GM19043 (cell line): ENCODE data around the gene FANCI.

Source experiments
- ATAC-seq: cut with Tn5 transposase; IDR thresholded peaks from one replicate; pipeline ENCODE4 v1.9.1; 2021; ENCODE audit warnings: low read depth; ENCODE audit not compliant: unreplicated experiment

Gene FANCI

GRCh38 chr15:89329329-89330084 is 85.7 kb downstream of the FANCI start:
- ATAC-seq = no peak

DNA sequence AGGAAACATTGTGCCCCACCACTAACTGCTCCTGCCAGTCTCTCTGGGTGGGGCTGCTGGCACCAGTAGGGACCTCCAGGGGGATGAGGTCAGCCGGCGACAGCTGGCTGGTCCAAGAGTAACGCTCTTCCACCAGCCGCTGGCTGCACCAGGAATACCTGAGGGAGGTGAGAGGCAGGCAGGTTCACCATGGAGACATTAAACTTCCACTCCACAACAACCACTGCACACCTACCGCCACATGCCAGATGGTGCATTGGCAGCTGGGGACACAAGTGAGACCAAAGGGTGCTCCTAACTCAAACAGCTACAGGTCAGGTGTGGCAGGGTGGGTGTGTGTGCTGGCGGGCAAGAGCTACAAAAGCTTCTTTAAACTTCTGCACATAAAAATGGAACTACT is 86.3 kb downstream of the FANCI start:
- no peak for ATAC-seq

DNA sequence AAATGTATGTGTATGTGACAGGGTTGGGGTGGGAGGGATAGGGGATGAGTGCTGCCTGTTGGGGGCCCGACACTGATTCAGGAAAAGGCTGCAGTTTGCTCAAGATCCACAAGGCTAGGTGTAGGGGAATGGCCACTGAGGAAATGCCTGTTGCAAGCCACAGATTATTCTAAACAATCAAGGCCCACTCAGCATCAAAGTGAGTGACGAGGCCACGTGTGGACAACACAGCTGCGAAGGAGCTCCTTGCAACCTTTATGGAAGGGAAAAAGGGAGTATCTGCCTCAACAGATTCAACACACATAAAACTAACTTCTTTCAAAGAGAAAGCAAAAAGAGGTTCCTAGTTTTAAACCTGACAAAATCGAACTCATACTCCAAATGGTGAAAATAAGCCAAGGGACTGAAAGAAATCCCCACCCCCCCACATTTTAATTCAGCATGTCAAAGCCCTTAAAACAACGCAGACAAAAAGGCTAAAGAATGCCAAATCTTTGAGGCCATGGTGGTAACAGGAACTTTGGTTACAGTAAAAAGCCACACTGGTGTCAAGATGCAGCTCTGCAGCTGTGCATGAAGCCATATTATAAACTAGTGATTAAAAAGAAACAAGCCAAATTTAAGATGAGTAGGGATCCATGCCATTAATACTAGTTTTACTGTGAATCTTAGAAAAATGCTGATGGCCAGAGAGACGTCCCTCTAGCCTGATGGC is 87.3 kb downstream of the FANCI start:
- no peak for ATAC-seq

- no peak for ATAC-seq
Observed at GRCh38 chr15:89332446-89332845, 88.7 kb downstream of the FANCI start.

DNA sequence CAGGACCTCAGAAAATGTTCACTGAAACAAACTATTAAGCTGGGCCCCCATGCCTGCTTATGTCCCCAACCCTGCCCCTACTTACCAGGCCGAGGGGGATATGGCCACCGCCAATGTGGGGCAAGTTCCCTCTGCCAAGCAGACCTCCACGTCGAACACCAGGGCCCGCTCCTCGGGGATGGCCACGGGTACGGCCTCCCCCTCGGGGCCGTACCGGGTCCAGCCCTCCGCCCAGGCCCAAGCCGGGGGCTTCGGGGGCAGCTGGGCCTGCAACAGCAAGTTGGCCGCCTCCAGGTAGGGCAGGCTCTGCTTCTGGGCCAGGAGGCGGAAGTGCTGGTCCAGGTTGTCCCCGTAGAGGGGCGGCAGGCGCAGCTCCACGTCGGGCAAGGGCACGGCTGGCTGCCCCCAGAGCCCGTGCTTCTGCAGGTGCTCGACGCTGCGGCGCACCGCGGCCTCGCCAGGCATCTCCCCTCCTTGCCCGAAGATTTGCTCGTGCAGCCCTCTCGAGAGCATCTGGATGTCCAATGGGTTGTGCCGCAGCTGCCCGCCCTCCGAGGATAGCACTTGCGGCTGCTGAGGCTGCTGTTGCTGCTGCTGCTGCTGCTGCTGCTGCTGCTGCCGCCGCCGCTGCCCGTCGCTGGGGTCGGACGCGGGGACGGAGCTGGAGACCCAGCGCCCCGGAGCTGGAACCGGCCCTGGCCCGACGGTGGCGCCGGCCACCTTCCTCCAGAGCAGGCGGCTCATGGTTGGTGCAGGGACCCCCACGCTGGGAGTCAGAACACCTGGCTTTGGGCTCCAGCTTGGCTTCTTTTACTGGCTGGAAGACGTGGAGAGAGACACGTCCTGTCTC is 89.5 kb downstream of the FANCI start:
- ATAC-seq = no peak

- no peak for ATAC-seq
Observed at GRCh38 chr15:89333959-89334509, 90.3 kb downstream of the FANCI start.

- peak; percentile 81 for ATAC-seq
Observed at GRCh38 chr15:89334510-89335297, 90.9 kb downstream of the FANCI start, which contains the start of gene POLG. POLG (minus strand) TSS chr15:89334824; CDS start chr15:89333754, 1,070 bp downstream.

- ATAC-seq = peak; percentile 21
Observed at GRCh38 chr15:89335298-89336041, 91.7 kb downstream of the FANCI start.

DNA sequence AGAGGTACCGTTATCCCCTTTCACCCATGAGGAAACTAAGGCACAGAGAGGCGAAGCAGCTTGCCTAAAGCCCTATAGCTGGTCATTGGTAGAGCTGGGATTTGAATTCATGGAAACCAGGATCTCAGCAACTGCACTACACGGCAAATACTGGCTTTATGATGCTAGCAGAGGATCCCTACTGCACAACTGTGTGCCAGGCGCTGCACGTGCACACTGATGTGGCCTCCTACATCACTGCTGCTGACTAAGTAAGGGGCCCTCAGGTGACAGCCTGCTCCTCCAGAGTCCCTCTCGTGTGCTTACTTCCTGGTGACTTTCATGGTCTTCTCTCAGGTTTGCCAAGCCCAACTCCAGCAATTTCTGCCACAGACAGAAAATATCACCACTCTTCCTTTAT is 94.3 kb downstream of the FANCI start:
- no peak for ATAC-seq

DNA sequence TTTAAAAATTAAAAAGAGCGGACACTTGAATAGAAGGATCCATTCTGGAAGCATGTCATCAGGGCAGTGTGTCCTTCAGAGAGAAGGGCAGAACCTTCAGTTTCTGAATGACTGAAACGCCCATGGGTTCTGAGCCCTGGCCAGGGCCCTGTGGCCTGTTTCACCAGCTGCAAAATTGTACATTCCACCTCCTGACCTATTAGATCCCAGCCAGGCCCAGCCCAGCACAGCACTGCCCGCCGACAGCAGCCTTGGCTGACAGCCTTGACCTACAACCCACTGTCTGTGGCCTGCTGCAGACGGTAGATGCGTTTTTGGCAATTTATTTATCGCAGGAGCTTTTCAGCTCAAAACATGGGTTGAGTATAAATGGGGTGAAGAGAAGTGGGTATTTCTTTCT is 96.8 kb downstream of the FANCI start:
- ATAC-seq = no peak

DNA sequence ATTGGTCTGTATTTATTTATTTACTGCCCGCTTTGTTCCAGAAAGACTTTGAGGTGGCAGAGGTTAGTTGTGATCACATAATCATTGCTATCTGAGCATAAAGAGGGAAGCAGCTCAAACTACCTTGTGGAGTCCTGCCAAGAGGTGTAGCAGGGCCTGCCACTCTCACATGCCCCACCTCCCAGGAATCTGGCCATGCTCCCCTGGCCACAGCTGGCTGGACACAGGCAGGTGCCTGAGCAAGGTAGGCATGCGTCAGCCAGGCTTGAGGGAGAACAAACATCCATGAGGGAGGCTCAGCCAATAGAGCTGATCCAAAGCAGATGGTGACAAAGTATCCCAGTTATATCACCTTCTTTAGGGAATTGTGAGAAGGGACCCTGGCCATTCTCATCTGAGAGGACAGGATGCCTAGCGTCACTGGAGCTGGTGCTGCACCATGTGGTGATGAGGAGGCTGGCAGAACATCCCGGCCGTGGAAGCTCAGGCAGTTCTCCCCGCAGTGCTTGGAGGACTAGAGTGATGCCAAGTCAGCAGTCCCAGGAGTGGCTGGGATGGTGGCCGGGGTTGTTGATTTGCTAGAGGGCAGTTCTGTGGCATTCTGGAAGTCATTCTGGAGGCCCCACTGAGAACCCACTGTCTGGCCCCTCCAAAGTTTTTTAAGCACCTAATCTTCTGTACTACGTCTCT is 97.7 kb downstream of the FANCI start:
- ATAC-seq = no peak

DNA sequence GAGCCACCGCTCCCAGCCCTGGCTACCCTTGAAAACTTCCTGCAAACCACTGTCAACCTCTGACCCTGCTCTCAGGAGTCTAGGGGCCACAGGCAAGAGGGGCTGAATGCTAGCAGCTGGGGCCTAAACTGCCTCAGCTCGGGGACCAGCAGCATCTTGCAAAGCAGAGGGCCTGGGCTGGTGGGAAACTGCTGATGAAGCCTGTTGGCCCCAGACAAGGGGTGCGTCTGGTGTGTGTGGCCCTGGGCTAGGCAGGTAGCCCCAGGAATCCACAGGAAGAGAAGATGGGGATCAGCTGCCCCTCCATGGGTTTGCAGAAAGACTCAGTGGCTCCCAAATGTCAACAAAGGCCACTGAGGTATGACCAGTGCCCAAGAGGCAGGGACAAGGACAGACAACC is 99.1 kb downstream of the FANCI start:
- no peak for ATAC-seq

DNA sequence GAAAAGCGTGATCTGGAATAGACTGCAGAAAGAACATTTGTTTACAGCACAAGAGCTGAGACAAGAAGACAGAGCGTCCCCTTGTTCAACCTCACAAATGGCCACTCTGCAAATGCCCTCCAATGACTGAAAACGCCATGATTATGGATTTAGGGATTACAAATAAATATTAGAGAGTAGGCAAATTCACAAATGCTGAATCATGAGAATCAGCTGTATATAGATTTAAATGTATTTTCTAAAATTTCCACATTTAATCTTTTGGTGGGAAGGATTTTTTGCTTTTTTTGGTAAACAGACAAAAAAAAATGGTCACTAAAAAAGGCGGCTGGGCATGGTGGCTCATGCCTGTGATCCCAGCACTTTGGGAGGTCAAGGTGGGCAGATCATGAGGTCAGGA is 101.5 kb downstream of the FANCI start:
- ATAC-seq = no peak

DNA sequence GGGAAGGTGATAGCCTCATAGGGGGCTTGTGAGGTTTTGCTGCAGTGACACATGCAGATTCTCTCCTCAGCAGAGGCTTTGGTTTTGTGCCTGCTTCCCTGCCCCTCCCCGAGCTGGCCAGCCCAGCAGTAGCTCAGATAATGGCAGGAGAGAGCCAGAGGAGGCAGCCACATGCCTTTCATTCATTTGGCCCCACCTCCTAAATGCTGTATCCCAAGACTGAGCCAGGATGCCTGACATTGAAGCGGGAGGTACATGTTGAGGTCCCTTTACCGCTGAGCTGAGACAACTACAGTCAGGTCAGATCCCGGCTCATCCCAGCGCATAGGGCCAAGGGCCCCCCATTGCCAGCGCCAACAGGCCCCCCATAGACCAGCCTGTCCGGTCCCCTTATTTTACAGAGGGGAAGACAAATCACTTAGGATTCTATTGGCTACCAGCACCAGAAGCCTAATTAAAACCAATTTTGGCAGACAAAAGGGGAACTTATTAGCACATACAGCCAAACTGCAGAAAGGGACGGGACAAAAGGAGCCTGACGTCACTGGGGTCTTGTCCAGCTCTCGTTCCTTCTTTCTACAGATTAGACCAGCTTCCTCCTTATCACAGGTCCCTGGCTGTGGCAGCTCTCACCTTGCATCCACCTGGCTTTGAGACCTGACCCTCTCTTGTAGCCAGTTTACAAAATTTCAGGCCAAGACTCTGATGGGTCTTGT is 102.9 kb downstream of the FANCI start:
- ATAC-seq = no peak

DNA sequence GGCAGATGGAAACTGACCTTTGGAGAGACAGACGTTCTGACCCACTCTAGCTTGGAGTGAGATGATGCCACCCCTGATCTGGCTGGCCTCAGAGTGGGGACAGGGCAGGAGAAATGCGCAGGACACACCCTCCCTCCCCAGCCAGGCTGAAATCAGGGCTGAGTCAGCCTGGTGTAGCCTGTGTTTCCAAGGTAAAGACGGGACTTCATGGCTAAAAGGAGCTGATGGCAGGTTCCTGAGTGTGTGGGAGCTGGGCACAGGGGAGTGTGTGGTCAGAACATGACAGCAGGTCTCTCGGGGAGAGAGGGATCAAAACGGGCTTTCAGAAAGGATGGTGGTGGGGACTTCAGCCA is 105.4 kb downstream of the FANCI start:
- ATAC-seq = no peak

GRCh38 chr15:89352476-89352875 is 108.7 kb downstream of the FANCI start:
- no peak for ATAC-seq

- no peak for ATAC-seq
Observed at GRCh38 chr15:89353991-89354390, 110.2 kb downstream of the FANCI start.

DNA sequence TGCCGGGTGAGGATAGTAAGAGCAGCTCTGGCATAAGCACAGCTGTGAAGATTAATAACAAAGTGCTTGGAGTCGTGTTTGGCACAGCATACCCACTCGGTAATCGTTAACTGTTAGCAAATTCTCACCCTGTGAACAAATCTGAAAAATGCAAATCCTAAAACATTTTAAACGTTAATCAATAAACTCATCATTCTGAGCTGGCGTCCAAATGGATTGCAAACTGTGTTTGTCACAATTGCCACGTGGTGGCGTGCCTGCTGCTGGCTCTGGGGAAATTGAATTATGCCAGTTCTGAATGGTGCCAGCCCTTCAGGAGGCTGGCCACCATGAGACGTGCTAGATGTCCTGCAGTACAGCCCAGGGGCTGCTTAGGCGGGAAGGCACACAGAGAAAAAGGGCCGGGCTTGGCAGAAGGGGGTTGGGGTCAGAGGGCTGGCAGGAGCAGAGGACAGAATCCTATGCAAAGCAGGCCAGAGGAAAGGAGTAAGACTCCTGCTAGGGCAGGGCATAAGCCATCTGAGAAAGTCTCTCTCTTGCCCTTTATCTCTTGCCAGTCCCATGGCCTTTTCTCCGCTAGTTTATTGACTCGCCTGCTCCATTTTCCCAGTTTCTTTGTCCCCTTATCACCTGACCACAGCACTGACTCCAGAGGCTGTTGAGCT is 113.0 kb downstream of the FANCI start:
- ATAC-seq = no peak
